HT1080 (cell line): Measurements from ENCODE around the gene LDLRAD4. TPM values are rescaled to one million over a fixed set of nuclear protein-coding genes. Genes with fewer than 3 reads are reported as not detected.

Experiments used
- DNase-seq: peaks from one replicate; pipeline ENCODE4 v3.0.0-alpha.2; 2015; ENCODE audit warnings: low read depth
- total RNA-seq: library from RNA; depleted of rRNA; stranded (reverse); fragments of >200 nt; shearing (Covaris generic); gene quantifications from 2 replicates; pipeline ENCODE4 v1.2.3, GENCODE V29; 2014

LDLRAD4 gene
- total RNA-seq, 1 experiment from 2014 or later = not detected

GRCh38 chr18:13227910-13228309 lies 9.3 kb downstream of the LDLRAD4 start:
- no peak for DNase-seq

GRCh38 chr18:13229001-13229671 lies 10.6 kb downstream of the LDLRAD4 start:
- no peak for DNase-seq

DNA sequence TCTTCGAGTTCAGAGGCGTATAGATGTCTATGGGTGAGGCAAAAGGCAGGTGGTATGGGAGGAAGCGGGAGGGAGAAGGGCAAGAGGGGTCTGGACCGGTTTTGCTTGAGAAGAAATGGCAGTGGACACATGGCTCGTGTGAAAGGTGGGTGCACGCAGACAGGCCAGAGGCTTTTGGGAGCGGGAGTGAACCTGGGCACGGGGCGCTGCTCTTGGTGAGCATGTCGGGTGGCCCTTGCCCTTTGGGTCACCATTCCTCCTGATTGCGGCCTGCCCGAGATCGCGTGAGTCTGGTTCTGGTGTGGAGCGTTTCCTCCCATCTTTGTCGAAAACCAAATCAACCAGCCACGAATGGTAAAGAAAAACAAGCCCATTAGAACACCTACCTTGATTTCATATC lies 12.6 kb downstream of the LDLRAD4 start:
- no peak for DNase-seq

GRCh38 chr18:13232086-13232917 lies 13.7 kb downstream of the LDLRAD4 start:
- DNase-seq = no peak

DNA sequence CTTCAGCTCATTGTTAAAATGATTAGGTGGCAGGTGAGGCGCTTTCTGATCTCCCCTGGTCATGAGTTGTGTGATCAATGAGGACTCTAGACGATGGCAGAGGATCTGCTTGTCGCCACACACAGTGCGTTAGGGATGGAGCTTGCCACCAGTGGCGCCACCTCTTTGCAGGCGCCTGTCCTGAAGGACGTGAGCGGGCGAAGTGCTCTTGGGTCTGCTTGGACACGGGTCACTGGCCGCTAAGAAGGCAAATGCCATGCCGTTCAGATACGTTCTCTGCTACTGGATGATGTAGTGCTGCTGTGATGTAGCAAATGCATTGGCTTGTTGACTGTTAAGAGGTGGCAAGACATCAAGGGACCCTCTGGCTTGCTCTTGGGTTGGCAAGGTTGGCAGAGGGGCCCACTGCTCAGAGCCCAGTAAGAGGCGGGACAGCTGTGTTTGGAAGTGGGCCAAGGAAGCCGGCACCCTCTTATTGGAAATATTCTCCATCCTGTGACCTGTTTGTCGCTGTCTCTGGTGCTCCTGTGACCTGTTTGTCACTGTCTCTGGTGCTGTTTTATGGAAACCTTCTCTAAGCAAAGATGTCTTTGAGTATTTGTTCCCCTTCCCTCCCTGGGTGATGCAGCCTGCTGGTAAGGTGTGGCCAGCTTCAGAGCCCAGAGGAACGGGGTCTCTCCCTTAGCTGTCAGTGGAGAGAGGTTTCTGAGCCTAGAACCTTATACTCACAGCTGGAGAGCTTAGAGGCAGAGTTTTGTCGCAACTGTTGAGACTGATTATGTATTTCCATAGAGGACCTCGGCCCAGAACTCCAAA lies 14.6 kb downstream of the LDLRAD4 start:
- DNase-seq = no peak

DNA sequence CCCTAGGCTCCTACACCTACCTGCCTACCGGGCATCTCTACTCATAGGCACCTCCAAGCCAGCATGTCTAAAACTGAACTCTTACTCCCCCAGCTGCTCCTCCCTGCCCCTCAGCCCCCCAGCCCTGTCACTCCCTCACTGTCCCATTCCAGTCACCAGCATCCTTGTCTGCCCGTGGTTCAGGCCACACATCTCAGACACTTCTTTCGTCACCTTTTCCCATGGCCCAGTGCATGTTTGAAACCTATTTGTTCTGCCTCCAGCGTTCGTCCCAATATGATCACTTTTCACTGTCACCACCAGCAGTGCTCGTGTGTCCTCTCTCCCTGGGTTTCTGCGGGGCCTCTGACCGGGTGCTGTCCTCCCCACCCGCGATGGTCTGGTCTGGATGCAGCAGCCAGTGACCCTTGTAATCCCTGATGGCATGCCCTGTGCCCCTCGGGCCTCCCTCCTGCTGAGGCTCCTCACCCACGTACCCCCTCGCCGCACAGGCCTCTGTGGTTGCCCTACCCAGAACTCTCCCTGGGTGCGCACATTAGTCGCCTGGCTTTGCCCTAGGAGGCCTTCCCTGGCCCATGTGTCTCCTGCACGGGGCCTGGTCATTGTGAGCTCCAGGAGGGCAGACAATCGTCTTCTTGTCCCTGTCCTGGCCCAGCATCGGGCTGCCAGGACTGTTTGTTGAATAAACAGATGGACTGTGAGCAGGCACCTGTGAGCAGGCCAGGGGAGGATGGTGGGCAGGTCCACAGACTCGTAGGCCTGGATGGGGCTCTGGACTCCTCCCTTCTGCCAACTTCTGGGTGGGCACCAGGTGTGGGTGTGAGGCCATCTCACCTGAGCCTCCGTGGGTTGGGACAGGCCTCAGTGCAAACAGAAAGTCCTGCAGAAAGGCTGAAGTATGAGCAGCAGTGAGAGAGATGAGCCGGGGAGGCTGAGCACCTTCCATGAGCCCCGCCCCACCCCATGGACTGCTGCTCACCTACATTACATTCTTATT lies 15.5 kb downstream of the LDLRAD4 start:
- DNase-seq = no peak

DNA sequence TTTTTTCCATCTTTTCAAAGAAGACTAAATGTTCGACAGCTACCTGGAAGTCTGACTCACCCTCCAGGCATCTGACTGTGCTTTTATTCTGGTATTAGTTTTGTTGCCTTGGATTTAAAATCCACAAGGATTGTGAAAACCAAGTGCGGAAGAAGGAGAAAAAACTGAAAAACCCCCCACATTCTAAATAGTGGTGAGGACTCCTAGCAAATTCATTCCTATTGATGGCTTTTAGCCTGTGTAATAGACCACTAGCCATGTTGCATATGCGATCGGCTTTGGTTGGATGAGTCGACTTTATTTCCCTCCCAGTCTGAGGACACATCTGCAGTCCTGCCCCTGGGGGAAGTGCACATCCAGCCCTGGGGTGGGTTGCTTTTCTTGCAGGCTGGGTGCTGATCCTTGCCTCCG lies 16.9 kb downstream of the LDLRAD4 start:
- no peak for DNase-seq

- no peak for DNase-seq
These were observed 17.4 kb downstream of the LDLRAD4 start for GRCh38 chr18:13235981-13236380.

DNA sequence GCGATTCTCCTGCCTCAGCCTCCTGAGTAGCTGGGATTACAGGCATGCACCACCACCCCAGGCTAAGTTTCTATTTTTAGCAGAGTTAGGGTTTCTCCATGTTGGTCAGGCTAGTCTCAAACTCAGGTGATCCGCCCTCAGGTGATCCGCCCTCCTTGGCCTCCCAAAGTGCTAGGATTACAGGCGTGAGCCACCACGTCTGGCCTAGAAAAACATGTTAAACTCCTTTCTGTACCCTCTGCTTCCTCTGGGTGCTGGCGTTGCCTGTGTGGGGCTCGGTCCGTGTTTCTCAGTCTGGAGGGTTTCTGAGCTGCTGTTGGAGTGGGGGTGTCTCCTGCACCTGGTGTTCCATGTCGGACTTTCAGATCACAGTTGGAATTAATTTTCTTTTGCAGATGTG lies 17.9 kb downstream of the LDLRAD4 start:
- DNase-seq = no peak

- DNase-seq = no peak
These were observed 18.5 kb downstream of the LDLRAD4 start for GRCh38 chr18:13237073-13237472.

DNA sequence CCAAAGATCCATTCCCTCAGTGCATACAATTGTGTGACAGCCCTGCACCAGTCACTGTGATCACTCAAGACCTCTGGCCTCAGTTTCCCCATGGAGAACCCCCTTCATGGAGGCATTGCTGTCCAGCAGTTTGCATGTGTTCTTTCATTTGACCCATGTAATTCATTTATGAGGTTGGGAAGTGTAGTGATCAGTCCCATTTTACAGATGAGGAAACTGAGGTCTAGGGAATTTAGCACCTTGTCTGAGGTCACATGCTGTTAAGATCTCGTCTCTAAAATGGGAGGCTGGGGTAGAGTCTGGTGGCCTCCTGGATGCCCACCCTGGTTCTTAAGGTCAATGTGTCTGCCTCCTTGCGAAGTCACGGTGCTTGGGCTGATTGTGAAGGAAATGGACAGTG lies 19.1 kb downstream of the LDLRAD4 start:
- DNase-seq = no peak

DNA sequence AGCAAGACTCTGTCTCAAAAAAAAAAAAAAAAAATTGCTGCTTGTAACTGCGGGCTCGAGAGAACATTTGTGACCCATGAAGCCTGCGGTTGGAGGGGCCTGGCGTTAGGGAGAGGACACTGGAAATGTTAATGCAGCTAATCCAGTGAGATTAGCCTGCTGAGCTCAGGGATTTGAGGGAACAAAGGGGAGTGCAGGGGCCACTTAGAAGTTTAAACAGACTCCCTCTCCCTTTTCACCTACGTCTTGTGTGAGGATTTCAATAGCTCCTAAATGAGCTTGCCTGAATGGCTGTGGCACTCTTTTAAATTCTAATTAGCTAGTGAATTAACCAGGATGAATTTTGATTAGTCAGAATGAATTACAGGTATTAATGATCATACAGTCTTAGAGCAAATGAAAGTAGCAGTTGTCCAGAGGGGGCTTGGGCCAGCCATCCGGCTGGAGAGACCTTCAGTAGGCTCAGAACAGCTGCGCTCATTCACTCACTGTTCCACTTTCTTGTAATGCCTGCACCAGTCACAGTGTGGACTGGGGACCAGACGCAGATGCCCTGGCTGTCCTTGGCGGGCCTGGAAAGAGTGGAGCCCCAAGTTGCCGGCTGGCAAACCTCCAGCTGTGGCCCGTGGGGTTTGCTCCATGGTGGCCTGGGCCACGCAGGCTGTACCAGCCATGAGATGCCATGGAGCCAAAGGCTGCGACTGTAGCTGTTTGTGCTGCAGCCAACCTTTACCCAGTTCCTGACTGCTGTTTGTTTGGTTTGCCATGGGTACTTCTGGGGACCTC lies 20.8 kb downstream of the LDLRAD4 start:
- no peak for DNase-seq

DNA sequence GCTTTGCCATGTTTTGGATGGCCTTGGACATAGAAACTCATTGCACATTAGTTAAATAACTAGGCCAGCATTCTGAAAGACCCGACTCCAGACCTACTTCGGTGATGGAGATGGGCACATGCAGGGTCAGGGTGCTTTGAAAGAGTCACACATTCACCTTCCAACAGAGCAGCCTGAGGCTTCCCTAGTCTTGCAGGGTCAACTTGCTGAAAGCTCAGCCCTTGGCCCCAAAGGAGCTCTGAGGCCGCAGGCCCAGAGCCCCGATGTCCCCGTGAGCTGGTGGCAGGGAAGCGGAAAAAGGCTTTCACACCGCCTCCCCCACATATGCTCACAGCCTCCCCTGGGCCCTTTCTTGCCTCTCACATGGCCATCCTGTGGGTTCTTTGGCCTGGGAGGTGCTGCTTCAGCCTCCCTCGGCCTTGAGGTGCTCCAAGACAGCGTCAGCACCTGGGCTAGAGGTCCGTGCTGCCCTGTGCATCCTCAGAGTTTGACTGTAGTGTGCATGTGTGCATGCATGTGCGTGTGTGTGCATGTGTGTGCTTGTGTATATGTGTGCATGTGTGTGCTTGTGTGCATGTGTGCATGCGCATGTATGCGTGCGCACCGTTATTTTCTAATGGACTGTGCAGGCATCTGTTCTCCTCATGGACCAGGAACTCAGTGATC lies 21.6 kb downstream of the LDLRAD4 start:
- DNase-seq = no peak

DNA sequence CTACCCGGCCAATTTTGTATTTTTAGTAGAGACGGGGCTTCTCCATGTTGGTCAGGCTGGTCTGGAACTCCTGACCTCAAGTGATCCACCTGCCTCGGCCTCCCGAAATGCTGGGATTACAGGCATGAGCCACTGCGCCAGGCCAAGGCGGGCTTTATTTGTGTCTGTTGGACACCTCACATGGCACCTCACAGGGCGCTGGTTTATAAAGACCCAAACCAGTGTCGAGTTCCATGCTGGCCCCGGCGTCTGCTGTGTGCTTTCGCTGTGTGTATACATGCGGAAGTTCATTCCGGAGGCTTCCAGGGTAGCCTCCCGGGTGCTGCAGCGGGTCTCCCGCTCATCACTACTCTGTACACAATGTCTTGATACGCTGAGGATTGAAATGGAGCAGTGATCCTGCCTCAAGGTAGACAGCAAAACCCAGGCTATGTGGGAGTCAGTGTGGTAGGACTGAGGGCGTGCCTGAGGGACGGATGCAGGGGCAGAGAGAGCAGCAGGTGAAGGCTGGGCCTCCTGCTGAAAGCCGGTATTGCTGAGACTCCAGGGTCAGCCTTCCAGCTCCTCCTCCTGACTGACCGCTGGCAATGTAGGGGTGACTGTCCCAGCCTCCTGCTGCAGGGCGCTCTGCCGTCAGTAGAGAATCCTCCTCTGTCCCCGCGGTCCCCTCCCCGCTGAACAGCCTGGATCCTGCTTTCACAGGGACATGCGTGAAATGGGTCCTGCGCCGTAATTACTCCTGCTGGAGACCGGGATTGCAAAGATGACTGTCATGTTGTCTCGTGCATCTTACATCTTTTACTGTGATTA lies 22.7 kb downstream of the LDLRAD4 start:
- DNase-seq = no peak

DNA sequence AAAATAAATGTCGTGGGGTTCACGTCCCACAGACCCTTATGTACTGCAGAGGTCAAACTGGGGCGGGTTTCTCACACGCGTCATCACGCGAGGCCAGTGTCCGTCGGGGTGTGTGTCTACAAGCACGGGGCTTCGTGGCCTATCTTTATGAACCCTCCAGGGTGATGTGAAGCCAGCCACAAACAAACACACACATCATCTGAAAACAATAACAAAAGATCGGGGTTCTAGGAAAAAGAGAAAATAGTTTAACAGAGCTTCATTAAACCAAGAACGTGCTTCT lies 23.3 kb downstream of the LDLRAD4 start:
- DNase-seq = no peak

DNA sequence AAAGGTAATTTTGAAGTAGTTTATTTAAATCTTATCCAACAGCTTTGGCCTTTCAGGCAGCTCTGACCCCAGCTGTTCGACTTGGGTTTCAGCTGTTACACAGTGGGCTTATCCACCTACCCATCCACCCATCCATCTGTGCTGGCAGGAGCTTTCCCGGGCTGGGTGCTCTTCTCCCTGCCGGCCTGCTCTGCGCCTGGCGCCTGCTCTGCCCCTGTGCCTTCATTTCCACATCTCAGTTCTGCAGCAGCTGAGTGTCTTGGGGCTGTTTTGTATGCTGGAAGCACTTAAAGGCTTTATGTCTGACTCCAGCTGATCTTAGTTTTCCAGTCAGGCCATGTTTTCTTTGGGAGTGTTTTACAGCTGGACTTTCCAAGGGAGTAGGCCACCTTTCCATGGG lies 24.2 kb downstream of the LDLRAD4 start:
- no peak for DNase-seq

- no peak for DNase-seq
These were observed 24.8 kb downstream of the LDLRAD4 start for GRCh38 chr18:13243363-13243762.

GRCh38 chr18:13244135-13244534 lies 25.6 kb downstream of the LDLRAD4 start:
- no peak for DNase-seq

DNA sequence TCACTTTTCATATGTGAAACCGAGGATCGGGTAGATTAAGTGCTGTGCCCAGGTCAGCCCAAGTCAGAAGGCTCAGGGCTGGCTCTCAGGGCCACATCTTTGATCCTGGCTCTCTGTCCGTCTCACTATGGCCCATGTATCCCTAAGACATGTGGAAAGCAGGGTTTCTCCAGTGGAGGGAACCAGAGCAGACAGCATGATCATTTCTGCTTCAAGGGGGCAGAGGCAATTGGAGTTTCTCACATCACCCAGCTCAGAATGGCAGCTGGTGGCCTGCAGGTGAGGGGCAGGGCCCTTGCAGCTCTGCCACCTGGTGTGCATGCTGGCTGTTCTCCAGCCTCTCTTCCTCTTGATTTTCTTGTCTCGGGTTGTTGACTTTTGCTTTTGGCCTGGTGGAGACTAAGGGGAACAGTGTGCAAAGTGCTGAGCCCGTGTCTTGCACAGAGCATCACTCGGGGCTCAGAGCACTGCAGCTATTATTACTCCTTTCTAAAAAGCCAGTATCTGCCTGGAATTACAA lies 27.0 kb downstream of the LDLRAD4 start:
- no peak for DNase-seq
